HepG2 (cell line): ENCODE data around the gene SIRPB2. TPM values are rescaled to one million over a fixed set of nuclear protein-coding genes. Genes with fewer than 3 reads are reported as not detected.

ENCODE experiments used
- CC2D1A ChIP-seq: sonication (generic); formaldehyde crosslinking; IDR thresholded peaks from 2 replicates; pipeline ENCODE4 v1.8.1; 2023; ENCODE audit warnings: mild to moderate bottlenecking, missing genetic modification reagents
- ETV6 ChIP-seq: sonication (generic); formaldehyde crosslinking; conservative IDR thresholded peaks from 2 replicates; pipeline ENCODE4 v1.4.0; 2020; ENCODE audit warnings: missing genetic modification reagents
- NFE2 ChIP-seq: sonication (generic); formaldehyde crosslinking; IDR thresholded peaks from 2 replicates; pipeline ENCODE4 v1.4.0; 2020; ENCODE audit warnings: missing genetic modification reagents
- PHB2 ChIP-seq: fragments of 450-650 bp; IDR thresholded peaks from 2 replicates; pipeline ENCODE4 v1.6.1; 2018; ENCODE audit not compliant: partially characterized antibody
- SNAPC4 ChIP-seq: sonication (generic); formaldehyde crosslinking; IDR thresholded peaks from 2 replicates; pipeline ENCODE4 v1.4.0; 2020; ENCODE audit warnings: mild to moderate bottlenecking, missing genetic modification reagents
- SOX13 ChIP-seq, 3 experiments: fragments of 450-650 bp in 1 of 3; sonication (generic) in 1 of 3; formaldehyde crosslinking in 1 of 3; IDR thresholded peaks in 2 of 3; conservative IDR thresholded peaks in 1 of 3; 2 replicates each; pipeline versions ENCODE4 v1.5.0 to v1.6.1; 2016 to 2020; ENCODE audit warnings: antibody characterized with exemption in 1 of 3, mild to moderate bottlenecking in 1 of 3, missing compliant biosample characterization in 1 of 3, missing genetic modification reagents in 1 of 3, moderate library complexity in 1 of 3
- ZHX2 ChIP-seq, 2 experiments: sonication (generic) in 1 of 2; formaldehyde crosslinking in 1 of 2; IDR thresholded peaks; 2 replicates each; pipeline versions ENCODE4 v1.6.1 to v1.9.0; 2014 to 2022; ENCODE audit warnings: antibody characterized with exemption in 1 of 2, borderline replicate concordance in 1 of 2, inconsistent platforms in 1 of 2, low read depth in 1 of 2, missing genetic modification reagents in 1 of 2
- ZNF121 ChIP-seq: sonication (generic); formaldehyde crosslinking; IDR thresholded peaks from 2 replicates; pipeline ENCODE4 v1.5.0; 2020; ENCODE audit warnings: mild to moderate bottlenecking, missing genetic modification reagents
- ZNF205 ChIP-seq: IDR thresholded peaks from 2 replicates; pipeline ENCODE4 v1.6.1; 2018; ENCODE audit warnings: missing biosample characterization, missing genetic modification reagents
- ZNF253 ChIP-seq: sonication (generic); formaldehyde crosslinking; IDR thresholded peaks from 2 replicates; pipeline ENCODE4 v1.8.0; 2022; ENCODE audit warnings: mild to moderate bottlenecking, missing genetic modification reagents, borderline replicate concordance
- ZNF512B ChIP-seq: sonication (generic); formaldehyde crosslinking; IDR thresholded peaks from 2 replicates; pipeline ENCODE4 v1.5.1; 2020; ENCODE audit warnings: missing genetic modification reagents, mild to moderate bottlenecking, borderline replicate concordance
- ZNF788 ChIP-seq: sonication (generic); formaldehyde crosslinking; IDR thresholded peaks from 2 replicates; pipeline ENCODE4 v1.5.0; 2020; ENCODE audit warnings: mild to moderate bottlenecking, missing genetic modification reagents, borderline replicate concordance
- polyA plus RNA-seq, 8 experiments: library from polyadenylated mRNA; depleted of rRNA in 3 of 8; stranded (reverse) in 7 of 8; unstranded in 1 of 8; fragments of >200 nt; fragmentation: Illumina TruSeq in 4 of 8; extraction: Trizol in 4 of 8; gene quantifications; 2 replicates each; pipeline versions ENCODE4 v1.2.1 to v1.2.3, GENCODE V29; 2011 to 2016; ENCODE audit warnings: low read depth in 4 of 8, missing spikeins in 1 of 8, mixed read lengths in 1 of 8; ENCODE audit not compliant: insufficient read depth in 1 of 8
- total RNA-seq, 5 experiments: library from RNA; depleted of rRNA; stranded (reverse); fragments of >200 nt; fragmentation: Illumina TruSeq; extraction: Trizol; gene quantifications; 2 replicates each; pipeline ENCODE4 v1.2.3, GENCODE V29; 2016; ENCODE audit warnings: low read depth in 1 of 5

SIRPB2 gene
- total and polyA plus RNA-seq, 2 of the 13 experiments (the other 11 are each of a cell fraction or from before 2014, with no cell fraction given): not detected

- TF ChIP-seq SNAPC4 (no peak), ZNF253 (no peak), CC2D1A (CRISPR knock-in tag) (no peak), ZNF512B (CRISPR knock-in tag) (peak; percentile 84; the same call in 1 of the 2 replicates), SOX13 (IDR thresholded peaks at IDR 0.05) (no peak), SOX13 (CRISPR knock-in tag; conservative IDR thresholded peaks at IDR 0.05 in 1 of 2, IDR thresholded peaks at IDR 0.05 in 1 of 2) (peak in 1 of 2 experiments; percentile 38; a peak in 1 of 4 replicates), ZHX2 (IDR thresholded peaks at IDR 0.05; ENCODE audit: low read depth) (0 out of 2 replicates have a peak, but pooled peaks have one; percentile 23), ZHX2 (CRISPR knock-in tag; IDR thresholded peaks at IDR 0.05; ENCODE audit: borderline replicate concordance) (no peak; the same call in 1 of the 2 replicates), ZNF121 (no peak), ETV6 (0 out of 2 replicates have a peak, but pooled peaks have one; percentile 41), ZNF205 (CRISPR knock-in tag) (no peak), ZNF788 (CRISPR knock-in tag) (peak; percentile 20; the same call in 1 of the 2 replicates), PHB2 (no peak), NFE2 (CRISPR knock-in tag) (no peak)
Measured at GRCh38 chr20:1503564-1504227, 12.5 kb upstream of the SIRPB2 start (continued).
